GM10847 (cell line): ENCODE data around the gene PTX4.

Source experiments
- POLR2A ChIP-seq: IDR thresholded peaks from 2 replicates; pipeline ENCODE4 v1.6.1; 2011; ENCODE audit not compliant: insufficient read length; ENCODE audit errors: extremely low read depth

The PTX4 gene

GRCh38 chr16:1466968-1467521 is 21.7 kb downstream of the PTX4 start:
- no peak for TF ChIP-seq POLR2A

- TF ChIP-seq POLR2A: no peak
Measured at GRCh38 chr16:1466054-1466453, 22.7 kb downstream of the PTX4 start.

GRCh38 chr16:1465567-1465915 is 23.2 kb downstream of the PTX4 start:
- TF ChIP-seq POLR2A: no peak

- no peak for TF ChIP-seq POLR2A
Measured at GRCh38 chr16:1464894-1465566, 23.7 kb downstream of the PTX4 start.

- no peak for TF ChIP-seq POLR2A
Measured at GRCh38 chr16:1464196-1464893, 24.4 kb downstream of the PTX4 start.

- no peak for TF ChIP-seq POLR2A
Measured at GRCh38 chr16:1461146-1461545, 27.6 kb downstream of the PTX4 start.

GRCh38 chr16:1460602-1461138 is 28.1 kb downstream of the PTX4 start:
- no peak for TF ChIP-seq POLR2A

GRCh38 chr16:1459967-1460366 is 28.8 kb downstream of the PTX4 start:
- no peak for TF ChIP-seq POLR2A

- no peak for TF ChIP-seq POLR2A
Measured at GRCh38 chr16:1458977-1459341, 29.8 kb downstream of the PTX4 start.

- TF ChIP-seq POLR2A: no peak
Measured at GRCh38 chr16:1458336-1458976, 30.3 kb downstream of the PTX4 start.

- TF ChIP-seq POLR2A: no peak
Measured at GRCh38 chr16:1457489-1458245, 31.1 kb downstream of the PTX4 start.

GRCh38 chr16:1456951-1457350 is 31.8 kb downstream of the PTX4 start:
- no peak for TF ChIP-seq POLR2A

- TF ChIP-seq POLR2A: no peak
Measured at GRCh38 chr16:1455190-1456171, 33.3 kb downstream of the PTX4 start.

- TF ChIP-seq POLR2A: no peak
Measured at GRCh38 chr16:1454561-1454960, 34.2 kb downstream of the PTX4 start.

GRCh38 chr16:1453316-1453715 is 35.4 kb downstream of the PTX4 start:
- no peak for TF ChIP-seq POLR2A

- TF ChIP-seq POLR2A: no peak
Measured at GRCh38 chr16:1452530-1452929, 36.2 kb downstream of the PTX4 start.
